AG04450 (cell line): ENCODE results near the gene IL17D. TPM values are rescaled to one million over a fixed set of nuclear protein-coding genes. Genes with fewer than 3 reads are reported as not detected.
"Not testable (repeated sequence)": the region's sequence is repeated elsewhere in the genome, so short reads cannot be mapped to it uniquely, and the experiment has no call there.

Experiments used
- CTCF ChIA-PET: fragments of 300-600, 350-600 bp; formaldehyde crosslinking; extraction: SDS; loops from one replicate; lab custom pipeline; 2022; ENCODE audit warnings: antibody characterized with exemption, inconsistent platforms; lab: Charles Lee
- POLR2A ChIA-PET: fragments of 350-600 bp; formaldehyde crosslinking; extraction: SDS; loops from one replicate; lab custom pipeline; 2021; ENCODE audit warnings: antibody characterized with exemption, inconsistent platforms; lab: Yijun Ruan, JAX
- DNase-seq: peaks from one replicate; pipeline ENCODE4 v3.0.0-alpha.2; 2011; ENCODE audit warnings: low read depth, low spot score
- H3K27ac ChIP-seq: one replicate; pipeline ENCODE4 v1.5.1; 2012; ENCODE audit warnings: low read depth, low read length, control low read depth
- H3K27me3 ChIP-seq: one replicate; pipeline ENCODE4 v1.6.0; 2012; ENCODE audit warnings: low read length; ENCODE audit not compliant: control insufficient read depth, insufficient read depth
- H3K4me3 ChIP-seq: 2 replicates; pipeline ENCODE4 v1.5.1; 2011; ENCODE audit warnings: mild to moderate bottlenecking, low read depth, low read length, control low read depth
- H3K9me3 ChIP-seq: 2 replicates; pipeline ENCODE4 v1.5.1; 2012; ENCODE audit warnings: low read length; ENCODE audit not compliant: control insufficient read depth, insufficient read depth
- CTCF ChIP-seq: IDR thresholded peaks from 2 replicates; pipeline ENCODE4 v1.5.1; 2011; ENCODE audit warnings: low read depth, low read length, control low read depth, inconsistent platforms
- polyA plus RNA-seq: library from polyadenylated mRNA; depleted of rRNA; stranded (reverse); fragments of >200 nt; gene quantifications from 2 replicates; pipeline ENCODE4 v1.2.3, GENCODE V29; 2011

IL17D gene
- polyA plus RNA-seq, 1 experiment = 3.2 TPM

- ChIA-PET POLR2A (no interaction called here), CTCF (no interaction called here)
- H3K4me3 ChIP-seq = no peak overlapping the region
- H3K27ac ChIP-seq = no peak overlapping the region
- H3K27me3 ChIP-seq = no peaks in the 10 kb centered on the region
- no peak for TF ChIP-seq CTCF
- H3K9me3 ChIP-seq = no peaks in the 10 kb centered on the region
- no peak for DNase-seq
Measured at GRCh38 chr13:20673715-20674114, 29.8 kb upstream of the IL17D start.

- Histone ChIP-seq H3K27me3 (no peaks in the 10 kb centered on the region), H3K4me3 (no peak overlapping the region), H3K27ac (no peak overlapping the region), H3K9me3 (no peaks in the 10 kb centered on the region)
- ChIA-PET POLR2A (no interaction called here), CTCF (no interaction called here)
- no peak for TF ChIP-seq CTCF
- DNase-seq = no peak
Measured at GRCh38 chr13:20676213-20676612, 27.3 kb upstream of the IL17D start.

GRCh38 chr13:20678606-20679005, 24.9 kb upstream of the IL17D start:
- H3K9me3 ChIP-seq, POLR2A ChIA-PET, DNase-seq, CTCF ChIA-PET, H3K4me3 ChIP-seq, H3K27me3 ChIP-seq, H3K27ac ChIP-seq: not testable (repeated sequence)

- no peak overlapping the region for H3K4me3 ChIP-seq
- H3K27ac ChIP-seq = no peak overlapping the region
- CTCF ChIA-PET = interaction anchor here (1.0 to 1.1 kb wide), 2 partner anchors 24 to 798 kb away, joined by 3 read pairs; partner anchors contain the start of gene IL17D
- DNase-seq = no peak
- POLR2A ChIA-PET = no interaction called here
- TF ChIP-seq CTCF = no peak
- no peaks in the 10 kb centered on the region; the same call in 1 of the 2 replicates for H3K9me3 ChIP-seq
- H3K27me3 ChIP-seq = no peaks in the 10 kb centered on the region
Measured at GRCh38 chr13:20679879-20680278, 23.6 kb upstream of the IL17D start.

- no peak for DNase-seq
- CTCF ChIA-PET = interaction anchor here (1.0 to 1.1 kb wide), 2 partner anchors 24 to 186 kb away, joined by 3 read pairs; partner anchors contain the start of gene IL17D
- H3K4me3 ChIP-seq = no peak overlapping the region
- POLR2A ChIA-PET = no interaction called here
- no peak for TF ChIP-seq CTCF
- H3K27me3 ChIP-seq = no peaks in the 10 kb centered on the region
- H3K27ac ChIP-seq = no peak overlapping the region
- H3K9me3 ChIP-seq = no peaks in the 10 kb centered on the region; the same call in 1 of the 2 replicates
Measured at GRCh38 chr13:20680416-20681080, 23.0 kb upstream of the IL17D start.

GRCh38 chr13:20681481-20681880, 22.0 kb upstream of the IL17D start:
- H3K4me3 ChIP-seq, H3K27me3 ChIP-seq, H3K9me3 ChIP-seq, H3K27ac ChIP-seq, POLR2A ChIA-PET: not testable (repeated sequence)
- CTCF ChIA-PET = interaction anchor here (1.0 to 1.3 kb wide), 3 partner anchors 21 to 187 kb away, joined by 3 read pairs; partner anchors contain the start of gene IL17D
- DNase-seq = peak; percentile 33
